ENCODE results near the gene AAK1.

The AAK1 gene

GRCh38 chr2:69641471-69641870 is 2.1 kb downstream of the AAK1 start:
- Histone ChIP-seq H3K9ac (ENCODE audit: low read depth, low read length) (peak overlapping the region; percentile 65), H3K4me1 (ENCODE audit: insufficient read depth, low read length) (peaks cover 76% of the 10 kb centered on the region), H4K20me1 (ENCODE audit: insufficient read depth, low read length) (peaks cover 52% of the 10 kb centered on the region), H3K27ac (ENCODE audit: low read length) (peak overlapping the region; percentile 96), H3K79me2 (ENCODE audit: insufficient read depth, low read length) (peaks cover 82% of the 10 kb centered on the region), H3K27me3 (ENCODE audit: insufficient read depth, low read length, poor library complexity) (no peaks in the 10 kb centered on the region), H3K36me3 (ENCODE audit: insufficient read depth, low read length) (peaks cover 55% of the 10 kb centered on the region), H3K4me3 (ENCODE audit: low read depth in 1 of 2, low read length in 2 of 2) (peak overlapping the region; percentile 73 to 75), H3K4me2 (ENCODE audit: insufficient read depth, low read length) (peak overlapping the region; percentile 87), H2AFZ (ENCODE audit: low read depth, low read length) (no peak overlapping the region), H3K9me3 (ENCODE audit: insufficient read depth, low read length, severe bottlenecking) (no peaks in the 10 kb centered on the region)
- TF ChIP-seq EZH2 (IDR thresholded peaks at IDR 0.05; ENCODE audit: borderline replicate concordance, low read depth, low read length, severe bottlenecking) (no peak), CTCF (IDR thresholded peaks at IDR 0.05; ENCODE audit: borderline replicate concordance, extremely low read depth, low read length, poor library complexity, severe bottlenecking) (no peak)
- ATAC-seq (ENCODE audit: insufficient read depth, low read depth) (no peak), DNase-seq (no peak)

- H3K9me3 ChIP-seq (ENCODE audit: insufficient read depth, low read length, severe bottlenecking): no peaks in the 10 kb centered on the region
- H3K4me2 ChIP-seq (ENCODE audit: insufficient read depth, low read length): peak overlapping the region; percentile 87
- H3K27me3 ChIP-seq (ENCODE audit: insufficient read depth, low read length, poor library complexity): no peaks in the 10 kb centered on the region
- peaks cover 75% of the 10 kb centered on the region for H3K36me3 ChIP-seq (ENCODE audit: insufficient read depth, low read length)
- ATAC-seq (ENCODE audit: insufficient read depth, low read depth) (no peak), DNase-seq (no peak)
- peak overlapping the region; percentile 62 for H3K27ac ChIP-seq (ENCODE audit: low read length)
- H3K4me1 ChIP-seq (ENCODE audit: insufficient read depth, low read length): peaks cover 70% of the 10 kb centered on the region
- TF ChIP-seq CTCF (IDR thresholded peaks at IDR 0.05; ENCODE audit: borderline replicate concordance, extremely low read depth, low read length, poor library complexity, severe bottlenecking) (peak; percentile 7), EZH2 (IDR thresholded peaks at IDR 0.05; ENCODE audit: borderline replicate concordance, low read depth, low read length, severe bottlenecking) (no peak)
- H2AFZ ChIP-seq (ENCODE audit: low read depth, low read length): no peak overlapping the region
- peaks cover 73% of the 10 kb centered on the region for H4K20me1 ChIP-seq (ENCODE audit: insufficient read depth, low read length)
- H3K4me3 ChIP-seq (ENCODE audit: low read depth in 1 of 2, low read length in 2 of 2): peak overlapping the region; percentile 1 to 75; a peak in 3 of 4 replicates
- H3K9ac ChIP-seq (ENCODE audit: low read depth, low read length): peak overlapping the region; percentile 65
- H3K79me2 ChIP-seq (ENCODE audit: insufficient read depth, low read length): peaks cover 99% of the 10 kb centered on the region
These were observed 4.3 kb downstream of the AAK1 start for GRCh38 chr2:69639266-69639665.

DNA sequence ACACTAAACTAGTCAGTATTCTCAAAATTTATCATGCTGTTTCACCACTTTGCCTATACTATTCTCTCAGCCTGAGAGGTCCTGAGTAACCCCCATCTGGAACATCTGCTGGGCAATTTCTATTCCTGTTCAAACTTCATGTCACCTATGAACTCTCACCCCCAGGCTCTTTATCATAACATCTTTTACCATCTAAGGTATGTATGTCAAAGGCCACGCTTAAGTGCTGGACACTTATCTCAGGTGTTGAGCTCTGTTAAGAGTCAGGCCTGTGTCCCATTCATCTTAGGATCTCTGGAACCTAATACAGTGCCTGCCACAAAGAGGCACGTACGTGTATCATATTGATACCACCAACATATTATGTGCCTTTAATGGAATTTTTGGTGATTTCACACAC is 4.9 kb downstream of the AAK1 start:
- Histone ChIP-seq H3K27me3 (ENCODE audit: insufficient read depth, low read length, poor library complexity) (no peaks in the 10 kb centered on the region), H3K9me3 (ENCODE audit: insufficient read depth, low read length, severe bottlenecking) (no peaks in the 10 kb centered on the region), H3K4me1 (ENCODE audit: insufficient read depth, low read length) (peaks cover 72% of the 10 kb centered on the region), H3K27ac (ENCODE audit: low read length) (0 out of 2 replicates have a peak overlapping the region, but pooled peaks have one; percentile 24), H3K36me3 (ENCODE audit: insufficient read depth, low read length) (peaks cover 77% of the 10 kb centered on the region), H3K9ac (ENCODE audit: low read depth, low read length) (0 out of 2 replicates have a peak overlapping the region, but pooled peaks have one; percentile 65), H3K79me2 (ENCODE audit: insufficient read depth, low read length) (peaks cover 99% of the 10 kb centered on the region), H4K20me1 (ENCODE audit: insufficient read depth, low read length) (peaks cover 75% of the 10 kb centered on the region), H3K4me2 (ENCODE audit: insufficient read depth, low read length) (peak overlapping the region; percentile 87), H3K4me3 (ENCODE audit: low read depth in 1 of 2, low read length in 2 of 2) (peak overlapping the region in 1 of 2 experiments; percentile 75; a peak in 1 of 4 replicates), H2AFZ (ENCODE audit: low read depth, low read length) (no peak overlapping the region)
- ATAC-seq (ENCODE audit: insufficient read depth, low read depth) (no peak), DNase-seq (no peak)
- no peak for TF ChIP-seq CTCF (IDR thresholded peaks at IDR 0.05; ENCODE audit: borderline replicate concordance, extremely low read depth, low read length, poor library complexity, severe bottlenecking)
- TF ChIP-seq EZH2 (IDR thresholded peaks at IDR 0.05; ENCODE audit: borderline replicate concordance, low read depth, low read length, severe bottlenecking): no peak
